Stimulated activated naive B cell treated with anti-CD40 and anti-IgM and Interleukin-4, amounts not matched to agents 10 μg/mL and 1 μg/mL and 100 μg/mL, for 72 hours (primary cell): ENCODE results near the gene BICC1.
A peak's percentile ranks its signal among the peaks of the same experiment; 100 is the strongest.

Experiments used
- ATAC-seq, 2 donors: fragments of 150-1000 bp; cut with Tn5 transposase; replicated peaks; 2 replicates each; pipeline ENCODE4 v1.10.0; 2021; ENCODE audit warnings: moderate library complexity in 1 of 2
- DNase-seq: peaks from one replicate; pipeline ENCODE4 v3.0.0; 2021
- H3K27ac Mint-ChIP-seq: one replicate; pipeline ENCODE4 v1.8.0; 2022; ENCODE audit warnings: mild to moderate bottlenecking, mixed read lengths
- H3K27me3 Mint-ChIP-seq, 2 donors: one replicate each; pipeline ENCODE4 v1.8.0; 2022; ENCODE audit warnings: mixed read lengths in 2 of 2
- H3K36me3 Mint-ChIP-seq, 2 donors: one replicate each; pipeline ENCODE4 v1.8.0; 2022; ENCODE audit warnings: mixed read lengths in 2 of 2, mild to moderate bottlenecking in 1 of 2
- H3K4me1 Mint-ChIP-seq, 2 donors: one replicate each; pipeline ENCODE4 v1.8.0; 2022; ENCODE audit warnings: mixed read lengths in 2 of 2, mild to moderate bottlenecking in 1 of 2
- H3K4me3 Mint-ChIP-seq, 2 donors: one replicate each; pipeline ENCODE4 v1.8.0; 2022; ENCODE audit warnings: mild to moderate bottlenecking in 2 of 2, mixed read lengths in 2 of 2, moderate library complexity in 1 of 2
- H3K9me3 Mint-ChIP-seq, 2 donors: one replicate each; pipeline ENCODE4 v1.8.0; 2022; ENCODE audit warnings: mixed read lengths in 2 of 2, mild to moderate bottlenecking in 1 of 2

Gene BICC1

GRCh38 chr10:58775960-58776567 is 263.4 kb downstream of the BICC1 start:
- ATAC-seq (no peak), DNase-seq (no peak)
- H3K4me3 Mint-ChIP-seq, result no peak overlapping the region
- H3K4me1 Mint-ChIP-seq, result no peaks in the 10 kb centered on the region
- no peaks in the 10 kb centered on the region for H3K36me3 Mint-ChIP-seq
- peaks cover 0 to 8% of the 10 kb centered on the region in 2 donors for H3K27me3 Mint-ChIP-seq
- no peak overlapping the region for H3K27ac Mint-ChIP-seq
- no peaks in the 10 kb centered on the region for H3K9me3 Mint-ChIP-seq

- no peak overlapping the region for H3K27ac Mint-ChIP-seq
- no peaks in the 10 kb centered on the region for H3K9me3 Mint-ChIP-seq
Observed at GRCh38 chr10:58776568-58777318, 264.1 kb downstream of the BICC1 start.

DNA sequence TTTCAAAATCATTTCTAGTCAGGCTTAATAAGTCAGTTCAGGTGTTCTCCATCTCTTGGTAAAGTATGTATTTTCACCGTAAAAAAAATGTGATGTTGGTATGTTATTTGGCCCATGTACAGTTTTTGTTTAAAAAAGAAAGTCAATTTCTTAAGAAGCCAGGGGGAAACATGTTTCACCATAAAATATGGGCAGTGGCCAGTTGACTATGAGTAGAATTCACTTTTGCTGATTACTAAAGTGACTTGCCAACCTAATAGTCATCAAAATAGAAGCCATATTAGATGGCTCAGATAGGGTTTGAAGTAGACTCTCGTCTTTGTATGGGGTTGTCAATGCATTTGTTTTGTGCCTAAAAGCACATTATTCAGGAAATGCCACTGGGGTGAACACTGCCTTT is 266.3 kb downstream of the BICC1 start:
- no peaks in the 10 kb centered on the region for H3K9me3 Mint-ChIP-seq
- H3K27me3 Mint-ChIP-seq, result peaks cover 0 to 8% of the 10 kb centered on the region in 2 donors
- H3K36me3 Mint-ChIP-seq, result no peaks in the 10 kb centered on the region
- no peaks in the 10 kb centered on the region for H3K4me1 Mint-ChIP-seq
- DNase-seq (no peak), ATAC-seq (no peak)
- no peak overlapping the region for H3K27ac Mint-ChIP-seq
- no peak overlapping the region for H3K4me3 Mint-ChIP-seq

More at GRCh38 chr10:58776568-58777318, 264.1 kb downstream of the BICC1 start:
- peaks cover 0 to 8% of the 10 kb centered on the region in 2 donors for H3K27me3 Mint-ChIP-seq
- H3K4me3 Mint-ChIP-seq, result no peak overlapping the region
- no peaks in the 10 kb centered on the region for H3K36me3 Mint-ChIP-seq
- no peak for DNase-seq
- no peaks in the 10 kb centered on the region for H3K4me1 Mint-ChIP-seq
- ATAC-seq, result no peak

DNA sequence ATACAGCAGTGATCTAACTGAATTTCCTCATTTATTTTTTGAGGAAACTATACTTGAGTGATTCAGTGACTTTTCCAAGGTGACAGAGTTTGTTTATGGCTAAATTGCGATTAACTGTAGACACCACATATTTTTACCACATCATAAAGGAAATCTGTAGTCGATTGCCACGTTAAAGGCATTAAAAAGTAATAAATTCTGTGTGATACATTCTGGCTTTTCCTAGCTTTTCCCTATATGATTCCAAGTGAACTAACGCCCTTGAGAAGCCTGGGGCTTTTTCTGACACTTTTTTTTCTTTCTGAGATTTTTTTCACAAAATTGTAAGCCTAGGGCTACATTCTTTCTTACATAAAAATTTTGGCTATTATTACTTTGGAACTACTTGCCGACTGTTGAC is 266.9 kb downstream of the BICC1 start:
- Mint-ChIP-seq H3K27ac (no peak overlapping the region), H3K9me3 (no peaks in the 10 kb centered on the region), H3K4me1 (no peaks in the 10 kb centered on the region), H3K4me3 (no peak overlapping the region), H3K36me3 (no peaks in the 10 kb centered on the region), H3K27me3 (peaks cover 0 to 8% of the 10 kb centered on the region in 2 donors)
- ATAC-seq, result no peak
- DNase-seq, result no peak

GRCh38 chr10:58780476-58780875 is 267.8 kb downstream of the BICC1 start:
- DNase-seq, result no peak
- H3K36me3 Mint-ChIP-seq, result no peaks in the 10 kb centered on the region
- no peaks in the 10 kb centered on the region for H3K9me3 Mint-ChIP-seq
- no peak for ATAC-seq
- H3K27ac Mint-ChIP-seq, result no peak overlapping the region
- peaks cover 0 to 8% of the 10 kb centered on the region in 2 donors for H3K27me3 Mint-ChIP-seq
- no peak overlapping the region for H3K4me3 Mint-ChIP-seq
- H3K4me1 Mint-ChIP-seq, result no peaks in the 10 kb centered on the region

- ATAC-seq (peak; percentile 49 to 54), DNase-seq (no peak)
- no peaks in the 10 kb centered on the region for H3K9me3 Mint-ChIP-seq
- H3K4me1 Mint-ChIP-seq, result no peaks in the 10 kb centered on the region
- no peaks in the 10 kb centered on the region for H3K36me3 Mint-ChIP-seq
- H3K27me3 Mint-ChIP-seq, result peaks cover 0 to 8% of the 10 kb centered on the region in 2 donors
- no peak overlapping the region for H3K27ac Mint-ChIP-seq
- H3K4me3 Mint-ChIP-seq, result no peak overlapping the region
Observed at GRCh38 chr10:58781873-58782488, 269.3 kb downstream of the BICC1 start.

DNA sequence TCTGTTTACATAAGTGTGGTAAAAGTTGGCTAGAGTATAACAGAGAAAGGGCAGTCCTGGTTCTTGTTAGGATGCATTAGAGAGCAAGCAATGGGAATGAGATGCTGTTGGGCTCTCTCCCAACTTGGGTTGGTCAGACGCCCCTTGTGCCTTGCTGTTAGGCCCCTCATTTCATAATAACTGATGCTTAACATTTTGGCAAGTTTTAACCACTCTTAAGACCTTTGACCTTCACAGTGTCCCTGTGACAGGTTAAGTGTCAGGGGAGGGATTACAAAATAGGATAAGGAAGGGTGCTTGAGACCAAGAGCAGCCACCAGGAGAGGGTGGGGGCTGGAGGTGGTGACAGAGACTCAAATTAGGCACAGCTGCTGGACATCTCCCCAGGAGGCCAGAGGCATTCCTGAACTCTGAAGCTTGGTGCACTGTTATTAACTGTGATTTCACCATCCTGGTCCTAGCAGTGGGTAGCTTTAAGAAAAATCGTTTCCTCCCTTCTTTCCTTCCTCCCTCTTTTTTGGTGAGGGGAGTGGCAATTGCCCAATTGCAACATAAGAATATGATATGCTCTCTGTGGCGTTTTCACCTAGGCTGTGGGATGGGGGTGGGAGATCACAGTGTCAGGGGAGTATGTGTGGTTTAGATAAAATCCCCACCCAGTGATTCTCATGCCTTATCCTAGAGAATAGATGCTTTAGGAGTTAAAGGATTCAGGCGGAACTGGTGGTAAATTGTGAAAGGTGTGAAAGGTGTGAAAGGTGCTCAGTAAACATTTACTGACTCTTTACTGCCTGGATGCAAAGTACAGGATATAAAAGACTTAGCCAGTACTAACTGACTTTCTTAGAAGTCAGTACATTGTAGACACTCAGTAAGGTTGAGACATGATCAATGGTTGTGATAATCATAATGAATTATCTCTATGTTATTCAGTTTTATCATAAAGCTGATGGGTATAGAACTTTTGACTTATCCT is 270.5 kb downstream of the BICC1 start:
- no peaks in the 10 kb centered on the region for H3K36me3 Mint-ChIP-seq
- peaks cover 0 to 8% of the 10 kb centered on the region in 2 donors for H3K27me3 Mint-ChIP-seq
- DNase-seq, result no peak
- H3K4me1 Mint-ChIP-seq, result no peaks in the 10 kb centered on the region
- no peak overlapping the region for H3K4me3 Mint-ChIP-seq
- no peaks in the 10 kb centered on the region for H3K9me3 Mint-ChIP-seq
- no peak for ATAC-seq
- no peak overlapping the region for H3K27ac Mint-ChIP-seq

DNA sequence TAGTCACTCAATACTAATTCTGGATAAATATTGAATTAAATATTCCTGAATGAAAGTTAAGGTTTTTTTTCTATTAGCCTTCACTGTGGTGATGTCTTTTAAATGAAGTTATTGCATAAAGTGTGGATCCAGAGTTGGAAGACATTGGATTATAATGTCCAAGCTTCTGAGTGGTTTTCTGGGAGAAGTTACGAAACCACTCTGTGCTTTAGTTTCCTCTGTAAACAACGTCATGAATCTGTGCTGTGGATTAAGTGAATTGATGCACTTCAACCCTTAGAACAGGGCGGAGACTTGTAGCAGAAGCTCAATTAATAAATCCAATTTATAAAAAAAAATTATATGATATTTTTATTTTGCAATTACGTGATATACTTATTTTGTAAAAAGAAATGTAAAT is 271.7 kb downstream of the BICC1 start:
- Mint-ChIP-seq H3K27ac (no peak overlapping the region), H3K4me3 (no peak overlapping the region), H3K4me1 (no peaks in the 10 kb centered on the region), H3K27me3 (peaks cover 0 to 8% of the 10 kb centered on the region in 2 donors), H3K9me3 (no peaks in the 10 kb centered on the region), H3K36me3 (no peaks in the 10 kb centered on the region)
- ATAC-seq, result no peak
- no peak for DNase-seq

DNA sequence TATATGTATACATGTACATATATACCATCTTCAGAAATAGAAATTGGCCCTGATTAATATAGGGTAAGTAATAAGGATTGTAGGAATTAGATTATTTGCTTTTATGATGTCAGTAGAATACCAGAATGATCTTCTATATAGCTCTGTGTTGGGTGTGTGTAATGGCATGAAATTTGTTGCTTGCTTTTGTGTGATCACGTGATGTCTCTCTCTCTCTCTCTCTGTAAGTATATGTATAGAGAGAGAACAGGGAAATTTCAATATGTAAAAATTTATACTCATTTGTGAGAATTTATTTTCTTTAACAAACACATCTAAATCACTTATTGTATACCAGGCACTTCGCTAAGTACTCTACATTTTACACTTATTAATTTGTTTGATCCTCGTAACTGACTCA is 272.7 kb downstream of the BICC1 start:
- H3K9me3 Mint-ChIP-seq, result no peaks in the 10 kb centered on the region
- peaks cover 0 to 3% of the 10 kb centered on the region in 2 donors for H3K27me3 Mint-ChIP-seq
- ATAC-seq, result no peak
- DNase-seq, result no peak
- no peak overlapping the region for H3K27ac Mint-ChIP-seq
- H3K4me1 Mint-ChIP-seq, result no peaks in the 10 kb centered on the region
- H3K36me3 Mint-ChIP-seq, result no peaks in the 10 kb centered on the region
- H3K4me3 Mint-ChIP-seq, result no peak overlapping the region

GRCh38 chr10:58791137-58791536 is 278.5 kb downstream of the BICC1 start:
- ATAC-seq (no peak), DNase-seq (no peak)
- Mint-ChIP-seq H3K4me3 (no peak overlapping the region), H3K36me3 (no peaks in the 10 kb centered on the region), H3K4me1 (no peaks in the 10 kb centered on the region), H3K27me3 (no peaks in the 10 kb centered on the region), H3K9me3 (no peaks in the 10 kb centered on the region), H3K27ac (no peak overlapping the region)

- no peak overlapping the region for H3K27ac Mint-ChIP-seq
- no peak for DNase-seq
- H3K27me3 Mint-ChIP-seq, result no peaks in the 10 kb centered on the region
- no peaks in the 10 kb centered on the region for H3K36me3 Mint-ChIP-seq
- no peak overlapping the region for H3K4me3 Mint-ChIP-seq
- H3K4me1 Mint-ChIP-seq, result no peaks in the 10 kb centered on the region
- no peak for ATAC-seq
- no peaks in the 10 kb centered on the region for H3K9me3 Mint-ChIP-seq
Observed at GRCh38 chr10:58795560-58795959, 282.9 kb downstream of the BICC1 start.

- no peaks in the 10 kb centered on the region for H3K36me3 Mint-ChIP-seq
- DNase-seq (no peak), ATAC-seq (no peak)
- H3K27ac Mint-ChIP-seq, result no peak overlapping the region
- no peak overlapping the region for H3K4me3 Mint-ChIP-seq
- H3K27me3 Mint-ChIP-seq, result no peaks in the 10 kb centered on the region
- no peaks in the 10 kb centered on the region for H3K9me3 Mint-ChIP-seq
- H3K4me1 Mint-ChIP-seq, result no peaks in the 10 kb centered on the region
Observed at GRCh38 chr10:58796242-58796641, 283.6 kb downstream of the BICC1 start.

DNA sequence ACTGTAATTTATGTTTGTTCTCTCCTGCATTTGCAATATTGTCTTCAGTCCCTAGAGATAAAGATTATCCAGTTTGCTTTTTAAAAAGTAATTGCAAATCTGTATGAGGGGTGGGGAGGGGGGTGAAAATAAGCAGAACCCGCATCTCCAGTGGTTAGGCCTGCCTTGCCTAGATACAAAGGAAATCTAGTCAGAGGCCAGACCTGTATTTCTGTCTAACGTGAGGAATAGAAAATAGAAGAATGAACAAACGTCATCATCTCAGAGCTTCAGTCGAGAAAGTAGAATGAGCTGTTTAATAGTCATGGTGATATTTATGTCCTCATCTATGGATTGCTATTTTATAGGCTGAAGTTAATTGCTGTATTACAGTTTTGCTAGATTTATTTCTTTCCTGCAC is 284.2 kb downstream of the BICC1 start:
- DNase-seq (no peak), ATAC-seq (no peak)
- Mint-ChIP-seq H3K27me3 (no peaks in the 10 kb centered on the region), H3K4me3 (no peak overlapping the region), H3K27ac (no peak overlapping the region), H3K4me1 (no peaks in the 10 kb centered on the region), H3K9me3 (no peaks in the 10 kb centered on the region), H3K36me3 (no peaks in the 10 kb centered on the region)

- ATAC-seq, result no peak
- Mint-ChIP-seq H3K9me3 (no peaks in the 10 kb centered on the region), H3K27ac (no peak overlapping the region), H3K27me3 (no peaks in the 10 kb centered on the region), H3K4me1 (no peaks in the 10 kb centered on the region), H3K36me3 (no peaks in the 10 kb centered on the region), H3K4me3 (no peak overlapping the region)
- DNase-seq, result no peak
Observed at GRCh38 chr10:58797356-58797755, 284.7 kb downstream of the BICC1 start.
